Uterus (tissue), 4 donors: Measurements from ENCODE around the gene SPAG8. TPM values are rescaled to one million over a fixed set of nuclear protein-coding genes. Genes with fewer than 3 reads are reported as not detected.

Experiments
- DNase-seq, 2 donors: peaks; one replicate each; pipeline ENCODE4 v3.0.0-alpha.2; 2019 to 2020
- H3K27ac ChIP-seq, 2 donors: fragments of 200-600 bp; sonication (generic); 1 replicate in 1 of 2; 2 replicates in 1 of 2; pipeline ENCODE4 v1.5.1; 2016 to 2018
- H3K27me3 ChIP-seq, 2 donors: fragments of 200-600 bp; sonication (generic); one replicate each; pipeline ENCODE4 v1.5.1; 2018 to 2019; ENCODE audit warnings: control low read depth in 1 of 2
- H3K36me3 ChIP-seq, 2 donors: fragments of 200-600 bp; sonication (generic); one replicate each; pipeline ENCODE4 v1.5.1; 2019; ENCODE audit warnings: control low read depth in 1 of 2
- H3K4me1 ChIP-seq, 2 donors: fragments of 200-600 bp; sonication (generic); one replicate each; pipeline ENCODE4 v1.5.1; 2018 to 2019; ENCODE audit warnings: control low read depth in 1 of 2
- H3K4me3 ChIP-seq, 2 donors: fragments of 200-600 bp; sonication (generic); 1 replicate in 1 of 2; 2 replicates in 1 of 2; pipeline ENCODE4 v1.5.1; 2018 to 2019; ENCODE audit warnings: mild to moderate bottlenecking in 1 of 2
- H3K9me3 ChIP-seq, 2 donors: fragments of 200-600 bp; sonication (generic); one replicate each; pipeline ENCODE4 v1.5.1; 2019; ENCODE audit warnings: control low read depth in 1 of 2
- POLR2A ChIP-seq, 2 donors: fragments of 450-650 bp; IDR thresholded peaks; one replicate each; pipeline ENCODE4 v1.6.1; 2016; ENCODE audit warnings: antibody characterized with exemption in 2 of 2, mild to moderate bottlenecking in 1 of 2, moderate library complexity in 1 of 2
- intact Hi-C: fragments of 100-400 bp; cut with DNase I; formaldehyde crosslinking; loops from one replicate; pipeline ENCODE4 v1.15.1; 2023; ENCODE audit warnings: low total_unique reads
- total RNA-seq, 4 donors: library from RNA; depleted of rRNA in 3 of 4; stranded (reverse); fragments of >200 nt in 3 of 4; gene quantifications; one replicate each; pipeline versions ENCODE4 v1.1.0 to v1.2.4, GENCODE V29; 2014 to 2023
- TF ChIP-seq, protein P1 (sequence below), 4 experiments: fragments of 200-600 bp in 2 of 4; fragments of 450-650 bp in 2 of 4; sonication (generic) in 2 of 4; IDR thresholded peaks; one replicate each; pipeline ENCODE4 v1.5.1; 2016 to 2019; ENCODE audit warnings: antibody characterized with exemption in 4 of 4, mild to moderate bottlenecking in 2 of 4, moderate library complexity in 1 of 4
- donor health status: DM: yes; HTN: yes; CAD: no.

The SPAG8 gene
- total RNA-seq, 4 donors from 2014 or later: 0.26 to 6.0 (median 4.0) TPM; not detected in 1

DNA sequence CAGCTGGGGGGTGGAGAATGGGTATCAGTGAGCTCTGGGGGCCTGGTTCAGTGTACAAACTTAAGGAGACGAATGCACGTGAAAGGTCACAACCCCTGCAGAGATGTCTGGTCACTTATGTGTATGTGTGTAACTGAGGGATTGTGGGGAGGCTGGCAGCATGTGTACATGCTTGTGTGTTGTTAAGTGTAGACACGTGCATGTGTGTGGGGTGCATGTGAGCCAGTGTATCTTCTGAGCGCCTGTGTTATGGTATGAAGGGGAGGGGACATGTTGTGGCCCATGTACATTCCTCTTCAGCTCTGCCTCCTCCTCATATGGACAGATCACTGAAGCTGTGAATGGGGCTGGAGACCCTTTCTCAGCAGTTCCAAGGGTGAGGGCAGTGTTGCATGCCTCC is 19.0 kb upstream of the SPAG8 start:
- H3K36me3 ChIP-seq: no peaks in the 10 kb centered on the region
- no peak for TF ChIP-seq POLR2A (IDR thresholded peaks at IDR 0.05)
- TF ChIP-seq, protein P1, sequence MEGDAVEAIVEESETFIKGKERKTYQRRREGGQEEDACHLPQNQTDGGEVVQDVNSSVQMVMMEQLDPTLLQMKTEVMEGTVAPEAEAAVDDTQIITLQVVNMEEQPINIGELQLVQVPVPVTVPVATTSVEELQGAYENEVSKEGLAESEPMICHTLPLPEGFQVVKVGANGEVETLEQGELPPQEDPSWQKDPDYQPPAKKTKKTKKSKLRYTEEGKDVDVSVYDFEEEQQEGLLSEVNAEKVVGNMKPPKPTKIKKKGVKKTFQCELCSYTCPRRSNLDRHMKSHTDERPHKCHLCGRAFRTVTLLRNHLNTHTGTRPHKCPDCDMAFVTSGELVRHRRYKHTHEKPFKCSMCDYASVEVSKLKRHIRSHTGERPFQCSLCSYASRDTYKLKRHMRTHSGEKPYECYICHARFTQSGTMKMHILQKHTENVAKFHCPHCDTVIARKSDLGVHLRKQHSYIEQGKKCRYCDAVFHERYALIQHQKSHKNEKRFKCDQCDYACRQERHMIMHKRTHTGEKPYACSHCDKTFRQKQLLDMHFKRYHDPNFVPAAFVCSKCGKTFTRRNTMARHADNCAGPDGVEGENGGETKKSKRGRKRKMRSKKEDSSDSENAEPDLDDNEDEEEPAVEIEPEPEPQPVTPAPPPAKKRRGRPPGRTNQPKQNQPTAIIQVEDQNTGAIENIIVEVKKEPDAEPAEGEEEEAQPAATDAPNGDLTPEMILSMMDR (IDR thresholded peaks at IDR 0.05): no peak
- no peaks in the 10 kb centered on the region for H3K27me3 ChIP-seq
- DNase-seq: no peak
- intact Hi-C loops: no loop called here
- no peak overlapping the region for H3K27ac ChIP-seq
- no peaks in the 10 kb centered on the region for H3K4me1 ChIP-seq
- no peak overlapping the region for H3K4me3 ChIP-seq
- H3K9me3 ChIP-seq: no peaks in the 10 kb centered on the region

DNA sequence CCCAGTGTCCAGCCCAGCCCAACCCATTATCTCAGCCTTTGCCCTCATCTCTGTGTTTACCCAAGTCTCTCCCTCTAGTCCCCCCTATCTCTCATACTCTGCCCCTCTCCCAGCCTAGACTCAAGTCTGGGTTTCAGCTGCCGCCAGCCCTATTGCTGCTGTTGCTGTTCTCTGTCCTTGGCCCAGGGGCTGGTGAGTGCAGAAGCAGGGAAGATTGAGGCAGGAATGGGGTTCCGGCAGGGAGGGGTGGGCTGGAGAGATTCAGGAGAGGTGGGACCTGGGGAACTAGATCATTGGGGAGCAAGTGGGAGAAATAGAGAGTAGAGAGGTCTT is 17.7 kb upstream of the SPAG8 start:
- H3K4me1 ChIP-seq: no peaks in the 10 kb centered on the region
- H3K27me3 ChIP-seq: no peaks in the 10 kb centered on the region
- DNase-seq: no peak
- peak overlapping the region; percentile 54 to 58 for H3K4me3 ChIP-seq
- no peaks in the 10 kb centered on the region for H3K9me3 ChIP-seq
- H3K27ac ChIP-seq: peak overlapping the region; percentile 94 to 95
- no peak for TF ChIP-seq POLR2A (IDR thresholded peaks at IDR 0.05)
- TF ChIP-seq, protein P1 (IDR thresholded peaks at IDR 0.05): no peak
- intact Hi-C loops: no loop called here
- no peaks in the 10 kb centered on the region for H3K36me3 ChIP-seq

DNA sequence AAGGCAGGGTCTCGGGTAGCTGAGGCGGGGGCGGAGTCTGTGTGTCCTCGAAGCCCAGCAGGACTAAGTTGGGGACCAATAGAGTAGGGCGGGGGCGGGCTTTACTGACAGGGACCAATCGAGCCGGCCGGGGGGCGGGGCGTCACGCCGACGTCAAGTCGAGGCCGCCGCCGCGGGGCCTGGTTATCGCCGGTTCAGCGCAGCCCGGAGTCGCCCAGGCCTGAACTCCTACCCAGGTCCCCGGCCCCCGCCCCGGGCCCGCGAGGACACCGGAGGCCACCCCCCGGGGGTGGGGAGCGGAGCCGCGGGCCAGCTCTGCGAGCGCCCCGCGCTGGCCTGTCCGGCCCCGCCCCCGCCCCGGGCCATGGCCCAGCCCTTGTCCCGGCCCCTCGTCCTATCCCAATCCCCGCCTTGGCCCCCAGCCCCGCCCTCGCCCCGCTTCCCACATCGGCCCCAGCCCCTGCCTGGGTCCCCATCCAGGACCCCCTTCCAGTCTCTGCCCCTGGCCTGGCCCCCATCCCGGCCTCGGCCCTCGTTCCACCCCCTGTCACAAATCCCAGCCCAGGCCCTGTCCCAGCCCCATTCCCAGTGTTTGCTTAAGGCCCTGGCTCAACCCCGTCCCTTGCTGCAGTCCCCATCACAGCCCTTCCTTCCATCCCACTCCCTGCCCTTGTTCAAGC is 17.2 kb upstream of the SPAG8 start, which contains the start of gene TMEM8B:
Gene TMEM8B, plus strand, starts transcription at position 145 of the 680 bp plus-strand sequence. Its CDS starts 220 bp downstream, at position 365.
- Histone ChIP-seq H3K9me3 (no peaks in the 10 kb centered on the region), H3K27me3 (no peaks in the 10 kb centered on the region), H3K36me3 (no peaks in the 10 kb centered on the region), H3K4me3 (peak within 1 kb of the TSS; percentile 54 to 58), H3K4me1 (no peaks in the 10 kb centered on the region), H3K27ac (peak within 1 kb of the TSS; percentile 94 to 95)
- peak; percentile 94 to 99 for DNase-seq
- intact Hi-C loops: no loop called here
- TF ChIP-seq, protein P1 (IDR thresholded peaks at IDR 0.05): no peak
- peak; percentile 55 to 72 for TF ChIP-seq POLR2A (IDR thresholded peaks at IDR 0.05)

- intact Hi-C loops: no loop called here
- H3K27ac ChIP-seq: peak within 1 kb of the TSS; percentile 94 to 95
- H3K9me3 ChIP-seq: no peaks in the 10 kb centered on the region
- no peaks in the 10 kb centered on the region for H3K27me3 ChIP-seq
- no peak for TF ChIP-seq POLR2A (IDR thresholded peaks at IDR 0.05)
- TF ChIP-seq, protein P1 (IDR thresholded peaks at IDR 0.05): no peak
- no peak for DNase-seq
- H3K36me3 ChIP-seq: no peaks in the 10 kb centered on the region
- H3K4me1 ChIP-seq: no peaks in the 10 kb centered on the region
- H3K4me3 ChIP-seq: peak within 1 kb of the TSS; percentile 54 to 58
These were observed 16.6 kb upstream of the SPAG8 start, which contains the start of gene FAM221B for GRCh38 chr9:35828716-35829083. FAM221B (minus strand) TSS chr9:35828732; CDS start chr9:35826161, 2,571 bp downstream.

GRCh38 chr9:35827486-35827885 is 15.4 kb upstream of the SPAG8 start:
- no peak for DNase-seq
- Histone ChIP-seq H3K27me3 (no peaks in the 10 kb centered on the region), H3K9me3 (no peaks in the 10 kb centered on the region), H3K4me1 (no peaks in the 10 kb centered on the region), H3K27ac (no peak overlapping the region), H3K4me3 (no peak overlapping the region), H3K36me3 (no peaks in the 10 kb centered on the region)
- TF ChIP-seq, protein P1 (IDR thresholded peaks at IDR 0.05): no peak
- no peak for TF ChIP-seq POLR2A (IDR thresholded peaks at IDR 0.05)
- intact Hi-C loops: no loop called here
